Upper lobe of right lung (tissue), 1 donor: Measurements from ENCODE around the gene FAM8A1. TPM values are rescaled to one million over a fixed set of nuclear protein-coding genes. Genes with fewer than 3 reads are reported as not detected.

ENCODE experiments used
- ATAC-seq: fragments of 200-7000 bp; cut with Tn5 transposase; one replicate; pipeline ENCODE4 v1.9.1; 2020; ENCODE audit warnings: mild to moderate bottlenecking, moderate library complexity
- DNase-seq: peaks from one replicate; pipeline ENCODE4 v3.0.0-alpha.2; 2020
- H3K27ac ChIP-seq: fragments of 200-600 bp; one replicate; pipeline ENCODE4 v1.8.0; 2022
- H3K27me3 ChIP-seq: fragments of 200-600 bp; one replicate; pipeline ENCODE4 v1.8.0; 2022; ENCODE audit warnings: mild to moderate bottlenecking
- H3K36me3 ChIP-seq: fragments of 200-600 bp; one replicate; pipeline ENCODE4 v1.8.0; 2022
- H3K4me1 ChIP-seq: fragments of 200-600 bp; one replicate; pipeline ENCODE4 v1.8.0; 2022
- H3K4me3 ChIP-seq: fragments of 200-600 bp; one replicate; pipeline ENCODE4 v1.8.0; 2022; ENCODE audit warnings: mild to moderate bottlenecking
- H3K9me3 ChIP-seq: fragments of 200-600 bp; one replicate; pipeline ENCODE4 v1.8.0; 2022
- CTCF ChIP-seq: fragments of 200-600 bp; IDR thresholded peaks from one replicate; pipeline ENCODE4 v1.8.0; 2022; ENCODE audit warnings: antibody characterized with exemption
- intact Hi-C: fragments of 100-400 bp; cut with DNase I; formaldehyde crosslinking; loops from one replicate; pipeline ENCODE4 v1.11.0; 2022
- total RNA-seq: library from RNA; stranded (reverse); fragmentation: NEBNext Ultra II Directional; extraction: Animal tissue kit (Norgen Biotek cat#: 25700); gene quantifications from one replicate; pipeline ENCODE4 v1.2.1, GENCODE V29; 2021
- donor health status: DM: no; HTN: yes; CAD: no; lungs with severe emphysema.

FAM8A1 gene
- total RNA-seq, 1 donor from 2014 or later: 30.9 TPM

- intact Hi-C loops: no loop called here
Observed at GRCh38 chr6:17593246-17593645, 6.9 kb upstream of the FAM8A1 start.

GRCh38 chr6:17596085-17596484 is 4.0 kb upstream of the FAM8A1 start:
- ATAC-seq: no peak
- H3K4me1 ChIP-seq: no peaks in the 10 kb centered on the region
- intact Hi-C loops: no loop called here
- H3K27ac ChIP-seq: no peak overlapping the region
- no peak for TF ChIP-seq CTCF
- no peaks in the 10 kb centered on the region for H3K36me3 ChIP-seq
- no peaks in the 10 kb centered on the region for H3K9me3 ChIP-seq
- no peak overlapping the region for H3K4me3 ChIP-seq
- no peak for DNase-seq
- no peaks in the 10 kb centered on the region for H3K27me3 ChIP-seq

More at GRCh38 chr6:17593246-17593645, 6.9 kb upstream of the FAM8A1 start:
- no peaks in the 10 kb centered on the region for H3K9me3 ChIP-seq
- TF ChIP-seq CTCF: no peak
- H3K4me3 ChIP-seq: no peak overlapping the region
- no peaks in the 10 kb centered on the region for H3K27me3 ChIP-seq
- H3K4me1 ChIP-seq: no peaks in the 10 kb centered on the region
- no peak for ATAC-seq
- DNase-seq: no peak
- no peaks in the 10 kb centered on the region for H3K36me3 ChIP-seq
- no peak overlapping the region for H3K27ac ChIP-seq

- TF ChIP-seq CTCF: no peak
- peak; percentile 85 for DNase-seq
- peak overlapping the region; percentile 95 for H3K27ac ChIP-seq
- intact Hi-C loops: no loop called here
- no peaks in the 10 kb centered on the region for H3K9me3 ChIP-seq
- no peaks in the 10 kb centered on the region for H3K27me3 ChIP-seq
- ATAC-seq: peak; percentile 72
- H3K4me1 ChIP-seq: peaks cover 7% of the 10 kb centered on the region
- H3K36me3 ChIP-seq: peaks cover 23% of the 10 kb centered on the region
- peak overlapping the region; percentile 87 for H3K4me3 ChIP-seq
Observed at GRCh38 chr6:17600527-17601385, 654 bp downstream of the FAM8A1 start.

GRCh38 chr6:17601386-17601703 is 1.2 kb downstream of the FAM8A1 start:
- no peak for TF ChIP-seq CTCF
- peak overlapping the region; percentile 95 for H3K27ac ChIP-seq

GRCh38 chr6:17602888-17603287 is 2.8 kb downstream of the FAM8A1 start:
- Histone ChIP-seq H3K4me3 (no peak overlapping the region), H3K4me1 (peaks cover 7% of the 10 kb centered on the region), H3K9me3 (no peaks in the 10 kb centered on the region), H3K27me3 (no peaks in the 10 kb centered on the region), H3K27ac (no peak overlapping the region), H3K36me3 (peaks cover 42% of the 10 kb centered on the region)
- DNase-seq (no peak), ATAC-seq (no peak)
- TF ChIP-seq CTCF: no peak
- intact Hi-C loops: no loop called here

More at GRCh38 chr6:17601386-17601703, 1.2 kb downstream of the FAM8A1 start:
- Histone ChIP-seq H3K27me3 (no peaks in the 10 kb centered on the region), H3K4me3 (peak overlapping the region; percentile 87), H3K9me3 (no peaks in the 10 kb centered on the region), H3K4me1 (peaks cover 7% of the 10 kb centered on the region), H3K36me3 (peaks cover 29% of the 10 kb centered on the region)
- ATAC-seq (no peak), DNase-seq (no peak)
- intact Hi-C loops: no loop called here
